GM19463 (cell line): ENCODE data around the gene CHAC2.
"Not testable (repeated sequence)": the region's sequence is repeated elsewhere in the genome, so short reads cannot be mapped to it uniquely, and the experiment has no call there.

Experiments used
- ATAC-seq: cut with Tn5 transposase; IDR thresholded peaks from one replicate; pipeline ENCODE4 v1.9.1; 2021; ENCODE audit warnings: mild to moderate bottlenecking, moderate library complexity; ENCODE audit not compliant: unreplicated experiment

CHAC2 gene

DNA sequence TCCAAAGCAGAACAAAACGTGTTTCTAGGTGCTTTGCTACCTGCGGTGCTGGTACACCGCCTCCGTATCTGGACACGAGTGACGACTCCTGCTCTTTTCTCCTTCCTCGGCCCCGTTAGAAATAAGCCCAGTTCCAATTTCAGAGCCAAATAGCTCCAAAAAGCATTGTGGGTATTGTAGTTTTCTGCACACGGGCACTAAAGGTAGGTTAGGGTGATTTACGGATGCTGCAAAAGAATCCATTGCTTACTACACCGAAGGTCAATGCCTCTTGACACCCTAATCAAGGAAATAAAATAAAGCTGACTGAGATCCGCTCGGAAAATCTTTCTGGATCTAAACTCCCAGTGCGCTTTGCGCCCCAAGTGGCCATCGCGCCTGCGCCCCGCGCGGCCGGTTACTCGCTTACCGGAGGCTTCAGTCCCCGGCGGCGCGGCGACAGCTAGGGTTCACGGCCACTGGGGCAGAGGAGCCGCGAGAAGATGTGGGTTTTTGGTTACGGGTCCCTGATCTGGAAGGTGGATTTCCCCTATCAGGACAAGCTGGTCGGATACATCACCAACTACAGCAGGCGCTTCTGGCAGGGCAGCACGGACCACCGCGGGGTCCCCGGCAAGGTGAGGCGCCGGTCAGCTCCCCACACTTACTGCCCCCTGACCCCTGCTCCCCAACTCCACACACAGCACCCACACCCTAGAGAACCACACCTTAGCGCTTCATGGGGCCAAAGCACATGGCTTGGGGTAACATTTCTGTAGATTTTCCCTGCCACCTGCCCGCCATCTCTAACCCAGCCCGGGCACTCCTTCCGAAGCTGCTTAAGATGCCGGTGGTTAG, at the start of gene CHAC2:
Gene CHAC2, plus strand, starts transcription at position 400 of the 837 bp plus-strand sequence. Its CDS starts 83 bp downstream, at position 483.
- peak; percentile 94 for ATAC-seq

DNA sequence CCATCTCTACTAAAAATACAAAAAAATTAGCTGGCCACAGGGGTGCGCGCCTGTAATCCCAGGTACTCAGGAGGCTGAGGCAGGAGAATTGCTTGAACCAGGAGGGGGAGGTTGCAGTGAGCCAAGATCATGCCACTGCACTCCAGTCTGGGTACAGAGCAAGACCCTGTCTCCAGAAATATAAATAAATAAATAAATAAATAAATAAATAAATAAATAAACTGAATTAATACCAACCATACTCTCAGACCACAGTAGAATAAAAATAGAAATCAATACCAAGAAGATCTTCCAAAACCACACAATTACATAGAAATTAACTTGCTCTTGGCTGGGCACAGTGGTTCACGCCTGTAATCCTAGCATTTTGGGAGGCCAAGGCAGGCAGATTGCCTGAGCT, 46.7 kb upstream of the CHAC2 start:
- ATAC-seq = not testable (repeated sequence)

DNA sequence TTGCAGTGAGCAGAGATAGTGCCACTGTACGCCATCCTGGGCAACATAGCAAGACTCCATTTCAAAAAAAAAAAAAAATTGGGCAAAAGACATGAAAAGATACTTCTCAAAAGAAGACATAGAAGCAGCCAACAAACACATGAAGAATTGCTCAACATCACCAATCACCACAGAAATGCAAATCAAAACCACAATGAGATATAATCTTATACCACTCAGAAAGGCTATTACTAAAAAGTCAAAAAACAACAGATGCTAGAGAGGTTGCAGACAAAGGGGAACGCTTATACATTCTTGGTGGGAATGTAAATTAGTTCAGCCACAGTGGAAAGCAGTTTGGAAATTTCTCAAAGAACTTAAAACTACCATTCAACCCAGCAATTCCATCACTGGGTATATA, 43.1 kb upstream of the CHAC2 start:
- ATAC-seq = no peak

GRCh38 chr2:53725662-53726061, 41.9 kb upstream of the CHAC2 start:
- ATAC-seq = no peak

DNA sequence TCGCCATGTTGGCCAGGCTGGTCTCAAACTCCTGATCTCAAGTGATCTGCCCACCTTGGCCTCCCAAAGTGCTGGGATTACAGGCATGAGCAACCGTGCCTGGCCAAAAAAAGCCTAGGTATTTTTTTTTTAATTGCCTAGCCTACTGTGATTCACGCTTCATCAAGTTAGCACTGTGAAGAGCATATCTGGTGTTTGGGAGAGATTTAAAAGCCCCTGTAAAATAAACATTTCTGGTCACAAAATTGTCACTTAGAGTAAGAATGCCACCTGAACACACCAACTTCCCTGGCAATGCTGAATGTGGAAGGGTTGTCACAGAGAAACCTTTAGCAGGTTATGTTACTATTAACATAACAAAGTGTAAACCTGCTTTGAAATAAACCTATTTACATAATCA, 39.7 kb upstream of the CHAC2 start:
- ATAC-seq = no peak

DNA sequence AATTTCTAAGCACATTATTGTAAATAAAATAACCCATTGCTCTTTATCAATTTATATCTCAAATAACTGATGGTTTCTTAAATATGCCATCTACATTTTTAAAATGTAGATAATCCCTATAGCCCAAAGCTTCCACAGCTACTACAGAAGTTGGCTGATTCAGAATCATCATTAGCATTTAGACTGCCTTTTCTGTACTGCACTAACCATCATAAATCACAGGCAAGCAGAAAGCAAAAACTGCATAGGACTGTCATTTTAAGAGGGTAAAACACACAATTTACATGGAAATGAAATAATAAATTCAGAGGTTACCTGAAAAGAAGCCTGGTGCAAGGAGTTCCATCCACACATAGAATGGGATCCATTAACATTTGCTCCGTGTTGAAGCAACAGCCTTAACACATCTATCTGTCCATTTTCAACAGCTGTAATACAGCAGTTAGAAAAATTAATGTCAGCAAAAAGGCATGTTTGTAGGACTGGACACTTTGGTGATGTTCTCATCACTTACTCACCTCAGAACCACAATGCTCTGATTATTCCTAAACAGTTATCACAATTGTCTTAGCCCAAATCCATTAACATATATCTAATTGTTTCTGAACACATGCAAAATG, 38.4 kb upstream of the CHAC2 start:
- ATAC-seq = no peak

DNA sequence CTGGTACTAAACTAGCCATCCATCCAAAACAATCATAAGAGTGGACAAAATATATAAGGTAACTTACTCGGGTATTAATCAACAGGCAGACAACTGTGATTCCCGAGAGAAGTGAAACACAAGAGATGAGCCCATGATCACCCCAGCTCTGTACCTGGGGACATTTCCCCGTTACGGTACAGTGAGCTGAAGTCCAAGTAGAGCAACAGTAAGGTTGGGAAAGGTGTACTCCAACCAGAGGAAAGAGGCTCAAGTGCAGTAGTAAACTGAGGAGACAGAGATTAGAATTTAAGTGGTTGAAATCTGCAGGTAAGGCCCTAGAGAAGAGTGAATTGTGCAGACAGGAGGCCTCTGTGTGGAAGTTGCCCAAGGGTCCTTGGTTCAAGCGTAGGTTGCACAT, 30.5 kb upstream of the CHAC2 start:
- no peak for ATAC-seq

DNA sequence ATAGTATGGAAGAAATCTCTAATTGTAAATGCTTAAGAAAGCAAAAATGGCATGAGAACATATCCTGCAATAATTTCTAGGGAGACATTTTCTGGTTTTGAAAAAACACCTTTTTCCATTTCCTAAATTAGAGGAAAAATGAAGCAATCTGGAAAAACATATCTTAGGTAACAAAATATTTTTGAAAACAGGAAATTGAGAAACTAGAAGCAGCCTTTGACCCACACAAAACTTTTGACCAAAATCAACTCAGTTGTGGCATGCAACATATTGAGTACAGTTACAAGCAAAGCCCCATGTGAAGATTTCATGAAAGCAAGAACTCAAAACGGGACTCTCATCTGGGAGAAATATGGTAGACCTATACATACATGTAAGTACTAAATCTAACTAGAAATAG, 28.6 kb upstream of the CHAC2 start:
- ATAC-seq = no peak

DNA sequence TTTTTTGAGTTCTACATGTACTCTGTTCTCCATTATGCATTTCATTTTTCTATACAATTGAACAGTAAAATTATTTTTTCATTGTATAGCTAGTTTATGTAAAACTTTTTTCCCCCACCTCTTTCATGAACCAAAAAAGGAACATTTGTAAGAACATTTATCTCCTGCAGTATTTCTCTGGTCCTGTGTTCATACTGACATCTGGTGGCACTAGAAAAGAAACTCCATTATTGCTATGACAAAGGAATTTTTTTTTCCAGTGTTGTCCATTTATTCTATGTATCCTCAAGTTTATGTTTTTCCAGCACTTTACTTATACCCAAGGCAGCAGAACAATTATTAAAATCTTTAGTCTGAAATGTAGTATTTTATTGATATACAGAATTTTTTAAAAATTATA, 27.4 kb upstream of the CHAC2 start:
- ATAC-seq = no peak

DNA sequence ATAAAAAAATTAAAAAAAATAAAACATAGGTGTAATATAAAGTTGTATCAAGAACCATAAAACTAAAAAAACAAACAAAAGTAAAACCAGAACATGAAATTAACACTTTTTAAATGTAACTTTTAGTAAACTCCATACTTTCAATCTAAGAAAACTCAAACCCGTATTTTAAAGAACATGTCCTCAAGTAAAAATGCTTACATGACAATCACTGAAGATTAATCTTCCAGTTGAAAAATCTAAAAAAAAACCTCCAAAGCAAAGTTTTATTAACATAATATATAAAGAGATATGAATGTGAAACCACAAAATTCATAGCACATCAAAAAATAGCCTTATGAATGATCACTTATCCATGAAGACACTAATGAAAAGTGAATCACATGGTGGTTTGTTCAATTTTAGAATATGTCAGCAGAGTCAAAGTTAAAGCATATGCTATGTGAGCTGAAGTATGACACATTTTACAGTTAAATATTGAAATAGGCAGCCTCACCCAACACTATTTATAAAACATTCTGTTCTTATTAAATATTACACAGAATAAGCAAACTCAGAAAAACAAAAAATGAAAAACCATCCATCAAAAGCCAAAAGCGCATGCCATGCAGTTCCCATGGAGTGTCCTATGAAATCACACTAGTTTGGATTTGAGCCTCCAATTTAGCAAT, 23.1 kb upstream of the CHAC2 start:
- no peak for ATAC-seq

GRCh38 chr2:53750041-53750768, 17.4 kb upstream of the CHAC2 start:
- ATAC-seq = no peak

- peak; percentile 91 for ATAC-seq
Measured at GRCh38 chr2:53751728-53752127, 15.9 kb upstream of the CHAC2 start.

DNA sequence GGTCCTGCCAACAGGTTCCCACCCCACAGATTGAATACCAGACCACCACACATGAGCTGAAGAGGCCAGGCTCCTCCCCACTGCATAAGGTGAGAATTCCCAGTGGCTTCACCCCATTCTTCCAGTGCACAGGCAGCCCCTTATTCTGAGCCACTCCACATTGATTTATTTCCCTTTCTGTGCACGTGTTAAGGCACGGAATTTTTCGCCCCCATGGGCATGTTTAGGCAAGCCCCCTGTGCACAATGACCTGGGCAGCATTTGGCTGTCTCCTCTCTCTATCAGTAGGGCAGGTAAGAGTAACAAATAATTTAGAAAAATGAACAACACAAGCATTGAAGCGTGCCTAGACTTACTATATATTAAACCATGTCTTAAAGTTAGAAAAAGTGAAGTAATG, 15.2 kb upstream of the CHAC2 start:
- ATAC-seq = no peak

DNA sequence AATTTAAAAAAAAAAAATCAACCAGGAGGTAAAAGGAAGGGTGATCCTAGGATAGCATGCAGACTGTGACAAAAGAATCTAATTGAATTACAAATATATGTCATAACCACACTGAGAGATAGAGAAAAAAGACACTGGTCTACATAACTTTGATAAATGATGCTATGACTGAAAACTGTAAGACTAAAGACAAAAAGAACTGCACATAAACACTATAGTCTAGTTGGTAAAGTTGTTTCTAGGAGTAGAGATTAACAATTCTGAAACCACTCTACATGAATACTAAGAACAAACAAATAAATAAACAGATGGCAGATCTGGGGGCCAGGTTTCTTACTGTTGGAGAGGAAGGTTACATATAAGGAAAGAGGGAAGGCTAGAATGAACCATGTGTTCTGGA, 14.6 kb upstream of the CHAC2 start:
- no peak for ATAC-seq

GRCh38 chr2:53755121-53755520, 12.5 kb upstream of the CHAC2 start:
- ATAC-seq = no peak

DNA sequence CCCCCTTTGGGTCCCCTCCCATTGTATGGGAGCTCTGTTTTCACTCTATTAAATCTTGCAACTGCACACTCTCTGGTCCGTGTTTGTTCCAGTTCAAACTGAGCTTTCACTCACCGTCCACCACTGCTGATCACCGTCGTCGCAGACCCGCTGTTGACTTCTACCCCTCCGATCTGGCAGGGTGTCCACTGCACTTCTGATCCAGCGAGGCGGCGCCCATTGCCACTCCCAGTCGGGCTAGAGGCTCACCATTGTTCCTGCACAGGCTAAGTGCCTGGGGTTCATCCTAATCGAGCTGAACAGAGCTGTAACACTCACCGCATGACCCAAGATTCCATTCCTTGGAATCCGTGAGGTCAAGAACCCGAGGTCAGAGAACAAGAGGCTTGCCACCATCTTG, 11.0 kb upstream of the CHAC2 start:
- no peak for ATAC-seq

DNA sequence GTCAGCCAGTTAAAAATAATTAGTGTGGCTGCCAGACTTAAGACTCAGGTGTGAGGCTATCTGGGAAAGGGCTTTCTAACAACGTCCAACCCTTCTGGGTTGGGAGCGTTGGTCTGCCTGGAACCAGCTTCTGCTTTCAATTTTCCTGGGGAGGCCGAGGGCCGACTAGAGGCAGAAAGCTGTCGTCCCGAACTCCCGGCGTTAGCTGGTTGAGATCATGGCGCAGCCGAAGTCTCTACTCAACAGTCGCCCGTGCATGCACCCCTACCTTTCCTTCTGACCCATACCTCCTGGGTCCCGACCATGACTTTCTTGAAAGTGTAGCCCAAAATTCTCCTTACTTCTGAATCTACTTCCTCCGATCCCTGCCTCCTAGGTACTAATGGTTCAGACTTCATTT, 10.4 kb upstream of the CHAC2 start:
- ATAC-seq = not testable (repeated sequence)

- no peak for ATAC-seq
Measured at GRCh38 chr2:53765767-53766166, 1.8 kb upstream of the CHAC2 start.

- peak; percentile 51 for ATAC-seq
Measured at GRCh38 chr2:53768242-53768542, 588 bp downstream of the CHAC2 start.

- no peak for ATAC-seq
Measured at GRCh38 chr2:53769318-53769945, 1.8 kb downstream of the CHAC2 start.

DNA sequence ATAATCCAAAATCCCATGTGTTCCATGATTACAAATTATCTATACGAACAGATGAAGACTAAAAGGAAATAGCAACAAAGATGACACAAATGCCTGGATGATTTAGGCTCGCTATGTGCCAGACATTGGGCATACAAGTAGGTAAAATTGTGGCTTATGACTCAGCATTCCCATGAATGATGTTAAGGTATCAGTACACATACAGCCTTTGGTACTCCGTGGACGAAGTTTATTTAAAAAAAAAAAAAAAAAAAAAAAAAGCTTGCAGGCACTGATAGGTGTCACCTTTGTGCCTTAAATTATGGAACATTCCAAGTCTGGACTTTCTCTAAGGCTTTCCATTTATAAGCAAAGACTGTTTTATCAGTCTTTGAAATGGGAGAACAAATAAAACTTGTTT, 2.7 kb downstream of the CHAC2 start:
- ATAC-seq = no peak
